Measurements from ENCODE around the gene GPRC5C.
A peak's percentile ranks its signal among the peaks of the same experiment; 100 is the strongest.

Gene GPRC5C

DNA sequence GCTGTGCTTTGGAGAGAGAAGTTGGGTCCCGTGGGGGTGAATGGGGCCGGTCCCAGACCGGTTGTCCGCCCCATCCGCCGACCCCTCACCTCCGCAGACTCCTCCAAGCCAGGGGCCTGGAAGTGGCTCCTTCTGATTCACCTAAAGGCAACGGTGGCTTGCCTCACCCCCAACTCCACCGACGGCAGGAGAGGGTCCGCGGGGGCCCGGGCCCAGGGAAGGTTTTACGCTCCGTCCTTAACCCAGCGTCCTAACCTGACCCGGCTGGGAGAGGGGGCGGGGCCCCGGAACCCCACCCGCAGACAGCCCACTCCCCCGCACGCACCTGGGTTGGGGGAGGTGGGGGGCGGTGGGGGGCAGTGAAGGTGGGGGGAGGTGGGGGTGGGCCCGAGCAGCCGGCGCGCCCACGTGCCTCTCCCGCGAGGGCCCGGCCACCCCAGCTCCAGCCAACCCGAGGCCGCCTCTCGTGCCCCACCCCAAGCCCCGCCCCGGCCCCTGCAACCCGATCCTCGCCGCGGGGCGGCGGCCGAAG, 21.8 kb downstream of the GPRC5C start:
- DNase-seq, result peak; percentile 53

DNA sequence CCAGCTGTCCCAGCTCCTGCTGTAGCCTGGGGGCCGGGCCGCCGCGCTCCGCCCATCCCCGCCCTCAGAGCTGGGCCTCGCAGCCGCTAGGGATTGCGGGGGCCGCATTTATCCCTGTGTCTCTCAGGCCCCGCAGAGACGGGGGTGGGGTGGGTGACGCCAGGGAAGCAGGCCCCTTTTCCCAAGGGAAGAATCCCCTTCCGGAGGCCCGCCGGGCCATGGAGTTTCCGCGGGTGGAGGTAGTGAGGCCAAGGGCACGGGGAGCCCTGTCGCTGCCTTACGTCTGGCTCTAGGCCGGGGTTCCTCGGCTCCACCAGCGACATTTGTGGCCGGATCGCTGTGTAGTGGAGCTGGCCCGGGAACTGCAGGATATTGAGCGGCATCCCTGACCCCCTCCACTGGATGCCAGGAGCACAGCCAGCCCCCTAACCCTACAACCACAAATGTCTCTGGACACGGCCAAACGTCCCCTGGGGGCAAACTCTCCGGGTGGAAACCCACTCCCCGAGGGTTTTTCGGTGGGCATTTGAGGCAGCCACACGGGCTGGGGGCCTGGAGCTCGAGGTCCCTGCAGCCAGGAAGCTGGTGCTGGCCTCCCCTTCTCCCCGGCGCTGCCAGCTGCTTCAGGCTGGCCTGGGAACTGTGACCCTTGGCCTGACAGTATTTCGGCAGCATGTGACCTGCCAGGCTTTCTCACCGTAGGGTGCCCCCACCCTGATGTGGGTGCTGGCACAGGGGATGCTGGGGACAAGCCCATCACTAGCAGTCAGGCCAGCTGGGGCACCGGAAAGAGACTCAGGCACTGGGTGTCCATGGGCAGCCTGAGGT, 22.5 kb downstream of the GPRC5C start:
- DNase-seq, result no peak

DNA sequence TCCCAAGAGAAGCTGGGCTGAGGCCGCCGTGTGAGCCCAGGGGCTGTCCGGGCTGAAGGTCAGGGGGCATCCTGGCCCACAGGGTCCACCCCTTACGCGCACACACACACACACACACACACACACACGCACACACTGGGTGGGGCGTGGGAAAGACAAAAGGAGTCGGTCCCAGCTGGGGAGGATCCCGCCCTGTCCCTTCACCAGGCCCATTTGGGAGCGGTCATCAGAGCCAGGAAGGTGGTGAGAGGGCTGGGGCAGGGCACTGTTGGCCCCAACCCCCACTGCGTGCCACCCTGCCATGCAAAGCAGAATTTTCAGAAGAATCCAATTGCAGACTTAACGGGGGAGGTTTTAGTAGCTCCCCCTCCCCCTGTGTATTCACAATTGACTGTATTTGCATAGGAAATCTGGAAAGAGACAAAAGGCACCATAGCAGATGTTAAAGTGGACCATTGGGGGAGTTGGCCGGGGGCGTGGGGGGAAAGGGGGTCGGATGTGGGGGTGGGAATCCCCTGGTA, 23.2 kb downstream of the GPRC5C start:
- no peak for DNase-seq

DNA sequence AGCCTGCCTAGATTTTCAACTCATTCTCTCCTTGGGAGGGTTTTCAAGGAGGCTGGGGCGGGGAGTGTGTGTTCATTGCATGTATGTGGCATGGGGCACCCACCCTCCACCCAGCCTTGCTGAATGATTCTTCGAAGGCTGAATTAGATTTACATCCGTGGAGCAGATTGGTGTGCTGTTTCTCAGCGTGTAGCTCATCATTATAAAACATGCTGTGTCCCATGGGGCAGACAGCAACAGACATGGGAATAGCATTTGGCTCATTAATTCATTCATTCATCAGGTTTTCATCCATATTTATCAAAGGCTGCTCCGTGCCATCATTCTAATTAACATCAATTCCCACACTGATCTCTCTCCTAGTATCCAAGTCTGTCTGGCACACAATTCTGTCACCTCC, 23.9 kb downstream of the GPRC5C start:
- no peak for DNase-seq

DNA sequence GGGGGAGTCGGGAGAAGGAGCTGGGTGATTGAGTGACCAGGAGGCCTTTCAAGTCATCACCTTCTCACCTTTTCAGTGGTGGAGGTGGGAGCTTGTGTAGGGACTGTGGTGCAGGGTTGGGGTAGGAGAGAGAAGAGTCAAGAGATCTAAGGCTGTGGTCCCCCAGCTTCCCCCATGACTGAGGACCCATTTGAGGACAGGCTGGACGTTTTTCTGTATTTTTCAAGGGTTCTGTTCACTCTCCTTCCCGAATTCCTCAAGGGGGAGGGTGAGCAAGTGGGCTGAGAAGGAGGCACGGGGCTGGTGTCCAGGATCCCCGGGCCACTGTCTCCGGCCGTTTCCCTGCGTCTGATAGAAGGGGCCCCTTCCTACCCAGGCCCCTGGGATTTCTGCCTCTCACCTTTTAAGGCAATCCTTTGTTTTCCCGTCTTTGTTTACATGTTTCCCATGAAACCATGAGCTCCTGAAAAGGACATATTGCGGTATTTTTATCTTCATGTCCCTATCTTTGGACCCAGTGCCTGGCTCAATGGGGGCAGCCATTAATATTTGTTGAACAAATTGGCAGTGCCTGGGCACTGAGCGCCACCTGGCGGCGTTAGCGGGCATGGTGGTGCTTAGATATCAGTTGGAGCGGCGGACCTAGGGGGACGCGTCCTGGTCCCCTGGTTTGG, 25.4 kb downstream of the GPRC5C start:
- peak; percentile 67 for DNase-seq

DNA sequence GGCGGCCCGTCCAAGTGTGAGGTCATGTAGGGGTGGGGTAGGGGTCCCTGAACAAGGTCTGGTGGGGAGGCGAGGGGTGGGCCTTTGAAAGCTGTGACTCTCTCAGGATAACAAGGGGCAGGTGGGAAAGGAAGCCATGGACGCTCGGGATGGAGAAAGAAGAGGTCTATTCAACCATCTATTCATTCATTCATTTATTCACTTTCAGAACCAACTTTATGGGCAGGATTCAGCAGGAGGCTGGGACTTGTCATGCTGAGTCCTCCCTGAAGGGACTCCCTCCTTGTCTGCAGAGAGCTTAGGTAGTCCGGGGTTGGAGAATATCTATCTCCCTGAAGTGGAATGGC, 25.9 kb downstream of the GPRC5C start:
- no peak for DNase-seq

DNA sequence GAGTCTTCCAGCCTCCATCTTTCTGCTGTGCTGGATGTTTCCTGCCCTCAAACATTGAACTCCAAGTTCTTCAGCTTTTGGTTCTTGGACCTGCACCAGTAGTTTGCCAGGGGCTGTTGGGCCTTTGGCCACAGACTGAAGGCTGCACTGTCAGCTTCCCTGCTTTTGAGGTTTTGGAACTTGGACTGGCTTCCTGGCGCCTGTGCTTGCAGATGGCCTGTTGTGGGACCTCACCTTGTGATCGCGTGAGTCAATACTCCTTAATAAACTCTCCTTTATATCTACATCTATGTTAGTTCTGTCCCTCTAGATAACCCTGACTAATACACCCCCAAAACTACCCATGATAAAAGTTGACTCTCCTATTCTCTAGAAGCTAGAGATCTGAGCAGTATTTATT, 26.9 kb downstream of the GPRC5C start:
- no peak for DNase-seq

DNA sequence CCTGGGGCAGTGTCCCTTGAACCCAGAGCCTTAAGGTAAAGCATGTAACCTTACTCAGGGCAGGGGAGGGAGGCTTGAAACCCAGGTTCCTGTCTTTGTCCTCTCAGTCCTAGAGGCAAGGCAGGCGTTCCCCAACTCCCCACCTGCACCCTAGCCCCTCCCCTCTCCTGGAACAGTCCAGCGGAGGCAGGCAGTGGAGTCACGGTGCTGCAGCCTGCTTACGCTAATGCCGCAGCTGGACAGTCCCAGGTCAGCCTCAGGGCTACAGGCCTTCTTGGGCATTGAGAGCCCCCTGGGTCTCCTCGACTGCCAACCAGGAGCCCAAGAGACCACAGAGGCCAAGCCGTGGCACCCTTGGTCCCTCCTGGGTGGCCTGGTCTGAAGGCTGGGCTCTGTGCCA, 27.7 kb downstream of the GPRC5C start:
- no peak for DNase-seq

DNA sequence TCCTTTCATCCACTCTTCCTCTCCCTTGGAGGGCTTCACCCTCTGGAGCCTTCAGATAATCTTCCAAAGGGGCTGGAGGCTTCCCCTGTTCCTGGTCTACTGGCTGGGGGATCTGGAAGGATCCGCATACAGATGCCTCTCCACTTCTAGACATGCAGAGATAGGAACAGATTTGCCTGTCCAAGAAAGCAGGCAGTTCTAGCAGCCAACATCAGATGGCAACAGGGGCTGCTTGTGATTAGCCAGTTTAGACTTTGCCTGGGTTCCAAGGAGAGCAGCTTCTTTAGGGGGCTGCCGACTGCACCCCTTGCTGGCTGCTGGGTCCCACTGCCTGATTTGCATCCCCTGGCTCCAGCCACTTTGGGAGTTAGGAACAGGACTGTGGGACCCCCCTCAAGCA, 28.4 kb downstream of the GPRC5C start:
- no peak for DNase-seq

DNA sequence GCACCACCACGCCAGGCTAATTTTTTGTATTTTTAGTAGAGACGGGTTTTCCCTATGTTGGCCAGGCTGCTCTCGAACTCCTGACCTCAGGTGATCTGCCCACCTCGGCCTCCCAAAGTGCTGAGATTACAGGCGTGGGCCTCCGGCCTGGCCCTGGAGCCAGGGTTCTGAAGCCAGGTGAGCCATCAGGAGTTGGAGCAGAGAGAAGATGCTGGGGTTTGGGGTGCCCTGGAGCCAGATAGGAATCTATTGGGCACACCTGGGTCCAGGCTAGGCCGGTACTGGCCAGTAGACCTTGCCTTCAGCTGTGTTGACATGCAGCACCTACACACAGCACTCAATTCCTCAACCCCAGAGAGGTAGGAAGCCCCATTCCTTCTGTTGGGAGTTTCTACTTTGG, 29.1 kb downstream of the GPRC5C start:
- no peak for DNase-seq

DNA sequence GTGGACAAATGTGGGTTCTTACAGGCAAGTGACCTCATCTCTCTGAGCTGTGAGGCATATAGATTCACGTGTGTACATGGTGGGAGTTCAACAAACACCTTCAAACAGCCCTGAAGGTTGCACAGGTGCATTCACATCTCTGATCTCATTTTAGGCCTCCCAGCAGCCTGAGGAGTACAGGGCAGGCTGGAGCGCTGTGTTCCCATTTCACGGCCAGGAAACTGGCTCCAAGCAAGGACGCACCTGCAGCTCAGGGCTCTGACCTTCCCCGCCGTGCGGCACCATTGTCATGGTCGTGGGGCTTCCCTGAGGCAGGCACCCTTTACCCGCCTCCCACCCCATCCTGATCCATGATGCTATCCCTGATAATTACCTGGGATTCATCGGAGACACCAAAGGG, 29.7 kb downstream of the GPRC5C start:
- DNase-seq, result no peak

DNA sequence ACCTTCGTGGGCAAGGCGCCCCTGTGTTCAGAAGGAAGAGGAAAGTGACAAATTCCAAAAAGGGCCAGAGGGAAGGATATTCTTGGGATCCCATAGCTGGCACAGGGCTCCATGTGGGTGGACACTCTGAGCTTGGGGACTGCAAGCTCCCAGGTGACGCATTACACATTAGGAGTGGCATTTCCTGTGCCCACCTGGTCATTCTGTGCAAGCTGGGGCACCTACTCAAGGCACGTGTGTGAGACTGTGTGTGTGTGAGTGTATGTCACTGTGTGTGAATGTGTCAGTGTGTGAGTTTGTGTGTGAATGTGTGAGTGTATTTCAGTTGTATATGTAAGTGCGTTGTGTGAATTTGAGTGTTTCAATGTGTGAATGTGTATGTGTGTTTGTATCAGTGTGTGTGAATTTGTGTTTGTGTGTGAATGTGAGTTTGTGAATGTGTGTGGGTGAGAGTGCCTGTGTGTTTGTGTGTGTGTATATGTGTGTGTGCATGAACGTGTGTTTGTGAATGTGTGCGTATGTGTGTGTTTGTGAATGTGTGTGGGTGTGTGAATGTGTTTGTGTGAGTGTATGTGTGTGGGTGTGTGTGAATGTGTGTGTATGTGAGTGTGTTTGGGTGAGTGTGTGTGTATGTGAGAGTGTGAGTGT, 33.0 kb downstream of the GPRC5C start:
- DNase-seq, result no peak

DNA sequence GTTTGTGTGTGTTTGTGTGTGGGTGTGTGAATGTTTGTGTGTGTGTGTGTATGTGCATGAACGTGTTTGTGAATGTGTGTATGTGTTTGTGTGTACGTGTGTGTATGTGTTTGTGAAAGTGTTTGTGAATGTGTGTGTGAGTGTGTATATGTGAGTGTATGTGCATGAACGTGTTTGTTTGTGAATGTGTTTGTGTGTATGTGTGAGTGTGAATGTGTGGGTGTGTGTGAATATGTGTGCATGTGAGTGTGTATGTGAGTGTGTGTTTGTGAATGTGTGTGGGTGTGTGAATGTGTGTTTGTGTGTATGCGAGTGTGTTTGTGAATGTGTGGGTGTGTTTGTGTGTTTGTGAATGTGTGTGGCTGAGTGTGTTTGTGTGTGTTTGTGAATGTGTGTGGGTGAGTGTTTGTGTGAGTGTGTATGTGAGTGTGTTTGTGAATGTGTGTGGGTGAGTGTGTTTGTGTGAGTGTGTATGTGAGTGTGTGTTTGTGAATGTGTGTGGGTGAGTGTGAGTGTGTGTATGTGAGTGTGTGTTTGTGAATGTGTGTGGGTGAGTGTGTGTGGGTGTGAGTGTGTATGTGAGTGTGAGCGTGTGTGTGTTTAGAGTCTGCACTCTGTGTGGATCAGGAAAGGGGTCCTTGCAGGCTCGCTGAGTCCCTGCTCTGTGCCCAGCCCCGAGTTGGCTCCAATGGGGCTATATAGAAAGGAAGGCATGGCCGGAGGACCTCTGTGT, 33.7 kb downstream of the GPRC5C start:
- no peak for DNase-seq

DNA sequence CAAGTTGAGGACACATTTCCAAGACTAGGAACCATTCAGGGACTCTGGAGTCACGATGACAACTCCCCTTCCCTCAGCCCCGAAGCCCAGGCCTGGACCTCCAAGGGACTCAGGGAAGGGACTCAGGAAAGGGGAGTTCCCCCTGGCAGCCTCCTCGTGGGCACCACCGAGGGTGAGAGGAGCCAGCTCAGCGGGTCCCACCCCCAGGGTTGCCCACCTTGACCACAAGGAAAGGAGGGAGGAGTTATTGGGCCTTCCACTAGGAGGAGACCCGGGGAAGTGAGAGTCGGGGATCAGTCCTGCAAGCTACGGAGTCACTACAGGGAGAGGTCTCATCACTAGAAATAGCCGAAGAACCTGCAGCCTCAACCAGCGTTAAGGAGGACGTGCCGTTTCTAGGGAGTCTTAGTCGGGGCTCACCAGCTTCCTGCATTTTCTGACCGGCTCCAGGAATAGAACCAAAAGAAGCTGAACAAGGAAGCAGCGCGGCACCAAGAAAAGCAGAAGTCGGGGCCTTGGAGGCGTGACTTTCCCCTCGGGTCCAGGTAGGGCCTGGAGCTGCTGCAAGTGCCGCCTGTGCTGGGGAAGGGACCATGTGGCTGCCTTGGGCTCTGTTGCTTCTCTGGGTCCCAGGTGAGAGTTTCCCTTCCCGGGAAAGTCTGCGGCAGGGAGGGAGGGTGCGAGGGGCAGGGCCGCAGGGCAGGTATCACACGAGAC, 34.4 kb downstream of the GPRC5C start, which contains the start of gene CD300A:
CD300A (plus strand) TSS at position 524 of the 717 bp plus-strand sequence; CDS start at position 594, 70 bp downstream.
- no peak for DNase-seq

DNA sequence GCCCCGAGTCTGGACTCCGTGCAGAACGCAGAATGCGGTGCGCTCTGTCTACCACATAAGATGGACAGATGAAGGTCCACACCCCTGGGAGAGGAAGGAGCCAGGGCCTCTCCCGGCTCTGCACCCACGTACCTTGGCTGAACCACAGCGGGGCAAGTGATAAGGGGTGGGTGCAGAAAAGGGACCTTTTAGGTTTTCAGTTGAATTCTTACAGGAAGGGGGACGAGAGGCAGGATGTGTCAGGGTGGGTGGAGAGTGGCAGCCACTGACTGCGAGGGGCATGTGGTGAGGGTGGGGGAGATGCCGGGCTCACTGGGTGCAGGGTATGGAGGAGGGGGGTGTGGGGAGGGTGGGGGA, 34.9 kb downstream of the GPRC5C start:
- no peak for DNase-seq

DNA sequence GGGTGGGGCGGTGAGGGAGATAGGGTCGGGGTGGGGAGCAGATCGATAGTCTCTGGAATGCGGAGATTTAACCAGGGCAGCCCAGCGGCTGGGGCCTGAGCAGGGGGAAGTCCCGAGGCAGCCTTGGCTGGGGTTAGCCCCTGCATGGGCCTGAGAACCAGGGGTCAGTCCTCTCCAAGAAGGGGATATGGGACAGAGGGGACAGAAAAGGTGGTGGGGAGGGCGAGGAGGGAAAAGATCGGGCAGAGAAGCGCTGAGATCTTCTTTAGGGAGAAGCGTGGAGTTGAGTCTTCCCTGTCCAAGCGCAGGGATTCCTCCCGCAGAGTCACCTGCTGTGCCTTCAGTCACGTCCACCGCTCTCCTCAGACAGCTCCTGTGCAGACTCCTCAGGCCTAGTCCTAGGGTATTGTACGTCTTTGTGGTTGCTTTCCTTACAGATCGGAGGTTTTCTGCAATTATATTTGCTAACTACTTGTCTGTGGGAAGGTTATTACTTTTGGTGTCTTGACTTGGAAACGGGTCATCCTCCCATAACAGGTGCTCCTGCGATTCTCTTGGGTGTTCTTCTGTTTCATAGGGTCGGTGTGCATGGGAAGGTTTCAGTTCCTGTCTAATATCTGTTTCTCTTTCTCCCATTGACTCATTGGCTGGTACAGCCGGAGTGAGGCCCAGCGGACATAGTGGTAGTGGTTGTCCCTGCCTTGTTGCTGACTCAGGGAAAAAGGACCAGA, 35.5 kb downstream of the GPRC5C start:
- no peak for DNase-seq

DNA sequence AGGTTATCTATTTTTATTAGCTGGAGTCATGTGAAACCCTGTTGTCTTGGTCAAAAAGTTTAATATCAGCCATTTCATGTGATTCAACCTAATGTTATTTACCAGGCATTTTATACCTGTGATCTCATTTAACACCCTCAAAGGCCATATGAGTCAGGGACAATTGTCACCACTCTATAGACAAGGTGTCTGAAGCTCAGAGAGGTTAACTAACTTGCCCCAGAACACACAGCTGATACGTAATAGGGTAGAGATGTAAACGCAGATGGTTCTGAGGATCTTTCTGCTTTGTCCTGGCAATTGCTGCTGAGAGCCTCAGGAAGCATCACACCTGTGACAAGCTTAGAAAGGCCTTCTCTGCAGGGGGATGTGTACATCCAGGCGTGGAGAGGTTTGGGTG, 39.5 kb downstream of the GPRC5C start:
- DNase-seq, result no peak

DNA sequence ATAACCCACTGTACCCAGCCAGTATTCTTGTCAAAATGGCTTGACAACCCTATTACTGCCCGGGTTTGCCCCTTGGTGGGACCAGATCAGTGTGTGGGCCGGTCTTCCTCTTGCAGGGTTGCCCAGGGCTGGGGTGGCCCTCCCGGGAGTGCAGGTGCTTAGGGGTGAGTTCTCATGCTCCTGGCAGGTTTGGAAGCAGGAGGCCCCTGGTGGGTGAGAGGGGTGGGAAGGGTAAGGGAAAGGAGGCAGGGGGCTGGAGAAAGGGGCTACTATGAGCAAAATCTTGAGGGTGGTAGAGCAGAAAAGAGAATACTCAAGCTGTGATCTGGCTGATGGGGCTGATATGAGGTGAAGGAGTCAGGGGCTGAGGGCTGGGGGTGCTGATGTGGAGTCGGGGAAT, 41.0 kb downstream of the GPRC5C start:
- DNase-seq, result no peak

DNA sequence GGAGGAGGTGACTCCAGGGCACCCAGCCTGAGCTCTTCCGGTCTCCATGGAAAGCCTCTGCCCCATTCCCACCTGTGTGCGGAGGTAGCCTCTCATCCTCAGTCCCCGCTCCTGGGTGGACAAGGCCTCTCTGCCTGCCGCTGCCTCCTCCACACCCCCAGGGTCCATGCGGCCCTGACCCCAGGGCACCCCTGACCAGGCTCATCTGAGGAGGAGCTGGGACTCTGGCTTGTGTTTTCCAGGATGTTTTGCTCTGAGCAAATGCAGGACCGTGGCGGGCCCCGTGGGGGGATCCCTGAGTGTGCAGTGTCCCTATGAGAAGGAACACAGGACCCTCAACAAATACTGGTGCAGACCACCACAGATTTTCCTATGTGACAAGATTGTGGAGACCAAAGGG, 41.4 kb downstream of the GPRC5C start:
- no peak for DNase-seq

DNA sequence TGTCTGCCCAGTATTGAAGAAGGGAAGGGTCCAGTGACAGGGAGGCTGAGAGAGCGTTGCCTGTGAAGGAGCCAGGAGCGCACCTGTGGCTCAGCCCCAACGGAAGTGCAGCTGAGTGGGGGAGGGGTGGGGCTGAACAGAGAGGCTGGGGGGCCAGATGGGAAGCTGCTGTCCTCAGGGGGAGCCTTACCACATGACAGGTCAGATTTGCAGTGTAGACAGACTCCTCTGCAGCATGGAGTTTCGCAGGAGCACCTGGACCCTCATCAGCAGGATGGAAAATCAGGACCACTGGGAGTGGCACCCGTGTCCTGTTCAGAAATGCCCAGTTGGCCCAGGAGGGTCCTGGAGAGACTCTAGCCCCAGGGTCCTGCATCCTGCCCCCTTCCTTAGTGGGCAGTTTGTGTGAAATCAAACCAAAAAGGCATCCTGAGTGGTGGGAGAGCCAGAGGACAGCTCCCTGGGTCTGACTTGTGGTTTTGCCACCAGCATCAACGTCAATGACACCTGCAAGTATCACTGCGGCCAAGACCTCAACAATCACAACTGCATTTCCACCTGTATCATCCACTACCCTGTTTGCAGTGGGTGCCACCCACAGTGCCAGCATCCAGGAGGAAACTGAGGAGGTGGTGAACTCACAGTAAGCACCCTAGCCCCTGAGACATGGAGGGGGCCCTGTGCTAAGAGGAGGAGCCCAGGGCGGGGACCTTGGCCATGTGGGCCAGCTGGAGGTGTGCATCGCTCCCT, 42.3 kb downstream of the GPRC5C start:
- no peak for DNase-seq

DNA sequence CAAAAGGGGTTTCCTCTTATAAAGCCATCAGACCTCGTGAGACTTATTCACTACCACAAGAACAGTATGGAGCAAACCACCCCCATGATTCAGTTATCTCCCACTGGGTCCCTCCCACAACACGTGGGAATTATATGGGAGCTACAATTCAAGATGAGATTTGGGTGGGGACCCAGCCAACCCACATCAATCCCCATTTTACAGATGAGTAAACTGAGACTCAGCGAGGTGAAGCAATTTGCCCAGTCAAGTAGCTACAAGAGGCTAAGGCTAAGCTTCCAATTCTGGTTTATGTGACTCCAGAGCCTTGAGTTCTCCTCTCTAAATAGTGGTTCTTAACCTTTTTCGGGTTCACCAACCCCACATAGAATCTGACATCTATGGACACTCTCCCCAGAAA, 43.3 kb downstream of the GPRC5C start:
- DNase-seq, result no peak

Measured in effector CD4-positive, alpha-beta T cell (primary cell).